NCI-H524 (cell line): Measurements from ENCODE around the gene MTFR1L.

Source experiments
- DNase-seq, 2 experiments: peaks; one replicate each; lab custom pipeline; 2025; lab: John Stamatoyannopoulos, UW

Gene MTFR1L

DNA sequence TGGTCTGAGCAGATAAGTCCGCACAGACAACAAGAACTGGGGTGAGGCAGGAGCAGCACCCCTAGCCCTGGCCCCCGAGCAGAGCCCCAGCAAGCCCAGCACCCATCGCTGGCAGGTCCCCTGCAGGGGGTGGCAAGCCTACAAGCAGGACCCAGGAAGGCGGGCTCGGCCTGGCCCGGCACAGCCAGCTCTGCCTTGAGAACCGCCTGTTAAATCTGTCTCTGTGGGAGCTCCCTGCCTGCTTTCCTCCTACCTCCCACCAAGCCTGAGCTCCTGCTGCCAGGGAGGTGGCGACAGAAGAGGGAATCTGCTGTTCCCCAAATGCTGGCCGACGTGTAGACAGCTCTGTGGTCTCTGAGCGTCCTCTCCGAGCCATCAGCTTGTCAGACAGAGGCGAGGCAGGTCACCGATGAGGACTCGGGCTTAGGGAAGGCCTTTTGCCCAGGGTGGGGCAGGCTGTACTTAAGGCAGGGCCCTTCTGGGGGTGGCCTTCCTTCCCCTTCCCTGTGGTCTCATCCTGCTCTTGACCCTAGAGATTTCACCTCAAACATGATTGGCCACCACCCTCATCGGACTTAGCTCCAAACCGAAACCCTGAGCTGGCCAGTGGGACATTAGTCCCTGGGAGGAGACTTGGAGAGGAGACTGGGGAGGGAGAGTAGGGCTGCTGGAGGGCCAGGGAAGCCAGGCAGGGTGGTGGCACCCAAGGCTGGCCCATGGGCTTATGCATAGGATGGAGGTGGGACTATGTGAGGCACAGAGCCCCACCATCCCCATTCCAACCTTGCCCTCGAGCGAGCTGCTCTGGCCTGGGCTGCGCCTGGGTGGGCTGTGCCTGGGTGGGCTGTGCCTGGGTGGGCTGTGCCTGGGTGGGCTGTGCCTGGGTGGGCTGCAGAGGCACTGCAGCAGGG lies 12.0 kb upstream of the MTFR1L start:
- no peak for DNase-seq

- no peak for DNase-seq
Observed at GRCh38 chr1:25808481-25809244, 11.1 kb upstream of the MTFR1L start.

GRCh38 chr1:25809283-25809926 lies 10.3 kb upstream of the MTFR1L start:
- DNase-seq: no peak

DNA sequence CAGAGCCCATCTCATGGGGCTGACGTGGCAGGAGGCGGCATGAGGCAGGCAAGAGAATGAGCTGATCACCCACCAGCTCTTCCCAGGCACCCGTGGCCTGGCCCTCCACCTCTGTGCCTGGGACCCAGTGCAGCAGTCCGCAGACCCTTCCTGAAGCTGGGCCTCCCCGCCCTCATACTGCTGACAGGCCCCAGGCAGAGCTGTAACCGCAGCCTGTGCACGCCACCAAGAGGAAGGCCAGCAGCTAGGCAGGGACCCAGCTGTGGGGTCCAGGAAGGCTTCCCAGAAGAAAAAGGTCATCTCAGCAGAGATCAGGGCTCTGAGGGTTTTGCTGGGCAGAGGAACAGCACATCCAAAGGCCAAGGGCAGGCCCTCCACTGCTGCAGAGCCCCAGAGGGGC lies 9.8 kb upstream of the MTFR1L start:
- DNase-seq: no peak

DNA sequence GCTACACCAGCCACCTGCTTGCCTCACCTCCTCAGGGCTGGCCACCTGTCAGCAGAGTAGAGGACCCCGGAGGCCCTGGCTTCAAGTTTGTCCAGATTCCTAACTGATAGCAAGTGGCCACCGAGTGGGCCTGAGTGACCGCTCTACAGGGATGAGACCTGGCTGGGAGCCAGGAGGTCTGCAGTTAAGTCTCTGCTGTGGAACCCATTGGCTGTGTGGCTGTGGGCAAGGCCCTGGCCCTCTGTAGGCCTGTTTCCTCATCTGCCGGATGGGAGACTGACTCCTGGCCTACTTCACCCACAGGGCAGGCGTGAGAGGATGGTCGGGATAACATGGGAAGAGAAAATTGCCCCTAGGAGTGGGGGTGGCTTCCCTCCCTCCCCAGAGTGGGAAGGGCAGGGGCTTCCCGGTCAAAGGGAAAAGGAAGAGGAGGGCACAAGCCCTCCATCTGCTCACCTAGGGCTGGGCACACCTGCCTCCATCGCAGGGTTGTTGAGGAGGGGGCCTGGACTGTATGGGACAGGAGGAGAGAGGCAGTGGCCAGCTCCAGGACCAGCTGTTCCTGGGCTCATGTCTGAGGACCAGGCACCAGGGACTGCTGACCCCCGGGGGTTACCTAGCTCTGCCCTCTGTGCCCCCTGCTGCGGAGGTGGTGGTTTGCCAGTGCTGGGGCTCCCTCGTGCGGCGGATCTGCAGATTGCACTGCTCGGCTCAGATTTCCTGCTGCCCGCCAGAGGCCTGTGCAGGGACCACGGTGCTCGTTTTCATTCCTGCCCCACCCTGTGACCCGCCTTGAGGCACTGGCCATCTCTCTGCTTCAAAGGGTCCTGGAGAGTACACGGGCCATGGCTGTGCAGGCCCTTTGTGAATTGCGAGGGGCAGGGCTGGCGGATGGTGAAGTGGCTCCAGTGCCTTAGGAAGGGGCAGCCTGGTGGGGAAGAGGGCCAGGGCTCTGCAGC lies 9.1 kb upstream of the MTFR1L start:
- peak in 1 of 2 experiments; percentile 51 for DNase-seq

DNA sequence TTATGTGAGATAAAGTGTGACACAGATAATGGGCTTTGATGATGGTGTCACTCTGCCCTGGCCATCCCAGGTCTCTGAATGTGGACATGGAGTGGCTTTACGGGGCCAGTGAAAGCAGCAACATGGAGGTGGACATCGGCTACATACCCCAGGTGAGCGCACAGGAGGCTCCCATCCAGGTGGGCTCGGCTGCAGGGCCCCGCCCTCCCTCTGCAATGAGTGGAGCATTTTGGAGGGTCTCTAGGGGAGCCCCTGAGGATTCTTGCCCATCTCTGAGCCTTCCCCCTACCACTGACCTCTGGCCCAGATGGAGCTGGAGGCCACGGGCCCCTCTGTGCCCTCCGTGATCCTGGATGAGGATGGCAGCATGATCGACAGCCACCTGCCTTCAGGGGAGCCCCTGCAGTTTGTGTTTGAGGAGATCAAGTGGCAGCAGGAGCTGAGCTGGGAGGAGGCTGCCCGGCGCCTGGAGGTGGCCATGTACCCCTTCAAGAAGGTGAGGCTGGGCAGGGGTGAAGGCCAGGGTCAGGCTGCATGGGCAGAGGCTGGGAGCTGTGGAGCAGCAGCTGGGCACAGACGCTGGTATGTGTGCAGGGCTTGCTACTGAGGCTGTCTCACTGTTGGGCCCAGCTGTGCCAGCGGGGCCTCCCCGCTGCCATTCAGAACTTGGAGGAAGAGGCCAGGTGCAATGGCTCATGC lies 8.2 kb upstream of the MTFR1L start:
- DNase-seq: no peak

GRCh38 chr1:25813071-25813733 lies 6.6 kb upstream of the MTFR1L start:
- DNase-seq: no peak

DNA sequence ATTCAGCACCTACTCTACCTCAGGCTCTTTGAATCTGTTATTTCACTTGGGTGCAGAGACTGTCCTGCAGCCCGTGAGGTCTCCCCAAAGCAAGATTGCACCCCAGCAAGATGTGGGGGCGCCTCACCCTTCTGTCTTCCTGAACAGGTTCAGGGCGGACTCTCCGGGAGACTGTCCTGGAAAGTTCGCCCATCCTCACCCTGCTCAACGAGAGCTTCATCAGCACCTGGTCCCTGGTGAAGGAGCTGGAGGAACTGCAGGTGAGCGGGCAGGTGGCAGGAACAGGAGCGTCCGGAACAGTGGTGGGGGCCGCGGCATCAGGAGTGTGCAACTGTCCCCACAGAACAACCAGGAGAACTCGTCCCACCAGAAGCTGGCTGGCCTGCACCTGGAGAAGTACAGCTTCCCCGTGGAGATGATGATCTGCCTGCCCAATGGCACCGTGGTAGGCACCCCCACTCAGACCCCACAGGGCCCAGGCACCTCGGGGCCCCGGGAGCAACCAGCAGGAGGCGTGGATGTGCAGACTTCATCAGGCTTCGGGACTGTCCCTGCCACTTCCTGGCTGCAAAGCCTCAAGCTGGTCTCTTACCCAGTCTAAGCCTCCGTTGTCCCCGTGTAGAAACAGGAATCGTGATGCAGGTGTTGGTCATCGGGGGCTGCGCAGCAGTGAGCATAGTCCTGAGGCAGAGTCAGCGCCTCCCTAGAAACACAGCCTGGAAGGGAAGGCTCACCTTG lies 5.9 kb upstream of the MTFR1L start:
- no peak for DNase-seq

DNA sequence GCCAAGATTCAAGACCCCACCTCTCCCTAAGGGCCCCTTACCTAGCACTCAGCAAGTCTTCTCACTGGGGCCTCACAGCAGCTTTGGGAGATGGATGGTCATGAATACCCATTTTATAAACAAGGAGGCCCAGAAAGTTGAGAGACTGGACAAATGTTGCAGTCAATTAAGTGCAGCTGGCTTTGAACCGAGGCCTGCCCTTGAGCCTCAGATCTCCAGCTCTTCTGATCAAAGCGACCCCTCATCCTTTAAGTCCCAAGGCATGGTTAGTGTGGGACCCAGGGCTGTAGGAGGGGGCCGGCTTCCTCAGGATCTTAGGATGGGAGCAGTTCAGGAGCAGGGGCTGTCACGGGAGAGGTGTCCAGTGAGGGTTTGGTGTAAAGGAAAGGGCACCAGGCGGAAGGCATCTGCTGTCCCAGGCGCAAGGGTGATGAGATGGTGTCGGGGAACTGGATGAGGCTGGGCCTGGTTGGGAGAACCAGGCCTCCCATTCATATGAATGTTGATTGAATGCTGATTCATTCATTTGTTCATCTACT lies 5.1 kb upstream of the MTFR1L start:
- DNase-seq: no peak

- no peak for DNase-seq
Observed at GRCh38 chr1:25815208-25816111, 4.3 kb upstream of the MTFR1L start.

- DNase-seq: no peak
Observed at GRCh38 chr1:25816112-25816718, 3.5 kb upstream of the MTFR1L start.

DNA sequence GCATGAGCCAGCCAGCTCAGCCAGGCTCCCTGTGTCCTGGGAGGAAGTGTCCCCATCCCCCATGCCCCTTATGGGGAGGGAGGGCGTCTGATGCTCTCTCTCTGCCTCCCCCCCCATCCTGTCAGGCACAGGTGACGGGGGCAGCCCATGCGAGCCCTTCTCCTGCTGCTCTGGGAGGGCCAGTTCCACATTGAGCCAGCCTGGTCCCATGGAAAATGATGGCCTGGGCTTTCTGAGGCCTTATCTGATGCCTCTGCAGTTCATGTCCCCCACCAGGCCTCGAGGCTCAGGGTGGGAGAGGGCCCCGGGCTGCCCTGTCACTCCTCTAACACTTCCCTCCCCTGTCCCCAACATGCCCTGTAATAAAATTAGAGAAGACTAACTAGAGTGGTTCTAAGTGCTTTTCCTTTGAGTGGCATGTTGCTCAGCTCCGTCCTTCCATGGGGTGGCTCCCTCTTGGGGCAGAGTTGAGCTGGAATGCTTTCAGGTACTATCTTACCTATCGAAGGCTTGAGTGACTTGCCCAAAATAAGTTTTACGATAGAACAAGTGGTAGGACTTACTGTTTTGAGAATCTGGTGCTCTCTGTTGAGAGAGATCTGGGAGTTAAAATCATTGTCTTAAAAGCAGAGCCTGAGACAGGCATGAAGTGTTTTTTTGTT lies 1.8 kb upstream of the MTFR1L start:
- DNase-seq: peak in 1 of 2 experiments; percentile 9

DNA sequence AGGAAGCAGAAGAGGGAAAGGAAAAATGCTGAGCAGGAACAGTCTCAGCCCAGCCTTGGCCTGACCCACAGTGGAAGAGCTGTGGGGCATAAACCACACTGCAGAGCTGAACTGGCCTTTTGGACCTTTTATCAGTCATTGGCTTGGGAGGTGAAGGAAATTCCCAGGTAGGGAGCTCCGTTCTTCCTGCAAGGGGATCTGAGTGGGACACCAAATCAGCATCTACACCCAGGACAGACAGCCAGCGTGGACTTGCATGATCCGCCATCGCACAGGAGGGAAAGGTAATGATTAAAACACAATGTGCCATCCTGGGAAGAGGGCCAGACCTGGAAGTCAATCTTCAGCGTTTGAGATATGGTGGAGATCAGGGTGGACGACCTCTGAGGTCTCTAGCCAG lies 1.2 kb upstream of the MTFR1L start:
- DNase-seq: no peak

- DNase-seq: peak in 1 of 2 experiments; percentile 38
Observed at GRCh38 chr1:25820247-25821111, 725 bp downstream of the MTFR1L start.

DNA sequence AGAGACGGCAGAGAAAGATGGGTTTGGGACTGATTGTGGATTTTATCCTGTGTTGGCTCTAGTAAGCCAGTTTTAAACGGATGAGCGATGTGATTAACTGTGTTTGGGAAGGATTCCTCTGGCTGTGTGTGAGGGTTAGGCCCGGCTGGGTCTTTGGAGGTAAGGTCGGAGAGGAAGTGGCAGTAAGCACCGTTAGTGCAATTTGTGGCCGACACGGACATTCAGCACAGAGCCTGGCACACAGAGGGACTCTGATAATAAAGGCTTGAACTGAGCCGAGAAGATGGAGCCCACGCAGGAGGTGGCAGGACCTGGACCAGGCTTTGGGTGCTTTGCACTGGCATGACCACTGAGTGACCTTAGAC lies 1.3 kb downstream of the MTFR1L start:
- no peak for DNase-seq

- no peak for DNase-seq
Observed at GRCh38 chr1:25821630-25822091, 1.9 kb downstream of the MTFR1L start.
